Activated CD4-positive, alpha-beta T cell treated with anti-CD3 and anti-CD28 coated beads for 48 hours (primary cell): Measurements from ENCODE around the gene SLC49A4.

Source experiments
- DNase-seq: peaks from one replicate; pipeline ENCODE4 v3.0.0-alpha.2; 2020

Gene SLC49A4

DNA sequence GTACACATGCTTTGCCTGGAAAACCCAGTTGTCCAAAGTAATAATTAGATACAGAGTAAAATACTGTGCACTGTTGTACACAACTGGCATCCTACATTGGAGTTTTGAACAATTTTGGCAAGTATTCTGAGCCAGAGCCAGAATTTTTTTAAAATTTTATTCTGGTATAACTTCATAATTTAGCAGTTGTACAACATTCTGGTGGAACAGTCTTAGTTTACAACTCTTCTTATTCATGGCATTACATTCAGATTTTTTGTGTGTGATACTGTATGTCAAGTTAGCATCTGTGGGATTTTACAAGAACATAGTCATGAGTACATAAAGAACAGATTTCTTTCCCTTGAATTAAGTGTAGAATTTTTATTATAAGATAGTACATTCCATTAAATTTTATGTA is 67.5 kb downstream of the SLC49A4 start:
- DNase-seq = no peak

DNA sequence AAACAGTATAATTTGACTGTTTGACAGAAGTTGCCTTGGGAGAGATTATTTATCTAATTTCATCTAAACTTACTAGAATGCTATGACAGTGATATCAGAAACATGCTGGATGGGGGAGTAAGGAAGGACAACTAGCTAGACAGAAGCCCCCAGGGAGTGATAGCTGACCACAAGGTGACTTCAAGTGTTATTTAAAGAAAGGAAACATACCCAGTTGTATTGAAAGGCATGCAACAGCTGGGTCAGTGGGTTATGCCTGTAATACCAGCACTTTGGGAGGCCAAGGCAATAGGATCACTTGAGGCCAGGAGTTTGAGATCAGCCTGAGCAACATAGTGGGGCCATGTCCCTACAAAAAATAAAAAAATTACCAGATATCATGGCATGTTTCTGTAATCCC is 69.6 kb downstream of the SLC49A4 start:
- DNase-seq = no peak

DNA sequence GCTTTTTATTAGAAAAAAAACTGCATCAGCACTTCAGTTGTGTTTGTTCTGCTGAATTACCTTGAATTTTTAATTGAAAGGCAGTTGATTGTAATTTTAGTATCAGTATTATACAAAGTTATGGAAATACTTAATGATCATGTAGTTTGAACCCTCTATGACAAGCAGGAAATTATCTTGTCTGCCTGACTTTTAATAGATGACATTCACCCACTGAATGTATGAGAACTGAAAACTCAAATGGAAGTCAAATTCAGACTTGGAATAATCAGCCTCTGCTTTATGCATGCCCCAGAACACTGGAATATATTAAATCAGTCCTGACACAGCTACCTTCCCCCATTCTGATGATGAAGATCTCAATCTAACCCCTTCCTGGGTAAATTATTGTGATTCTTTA is 73.5 kb downstream of the SLC49A4 start:
- DNase-seq = no peak

DNA sequence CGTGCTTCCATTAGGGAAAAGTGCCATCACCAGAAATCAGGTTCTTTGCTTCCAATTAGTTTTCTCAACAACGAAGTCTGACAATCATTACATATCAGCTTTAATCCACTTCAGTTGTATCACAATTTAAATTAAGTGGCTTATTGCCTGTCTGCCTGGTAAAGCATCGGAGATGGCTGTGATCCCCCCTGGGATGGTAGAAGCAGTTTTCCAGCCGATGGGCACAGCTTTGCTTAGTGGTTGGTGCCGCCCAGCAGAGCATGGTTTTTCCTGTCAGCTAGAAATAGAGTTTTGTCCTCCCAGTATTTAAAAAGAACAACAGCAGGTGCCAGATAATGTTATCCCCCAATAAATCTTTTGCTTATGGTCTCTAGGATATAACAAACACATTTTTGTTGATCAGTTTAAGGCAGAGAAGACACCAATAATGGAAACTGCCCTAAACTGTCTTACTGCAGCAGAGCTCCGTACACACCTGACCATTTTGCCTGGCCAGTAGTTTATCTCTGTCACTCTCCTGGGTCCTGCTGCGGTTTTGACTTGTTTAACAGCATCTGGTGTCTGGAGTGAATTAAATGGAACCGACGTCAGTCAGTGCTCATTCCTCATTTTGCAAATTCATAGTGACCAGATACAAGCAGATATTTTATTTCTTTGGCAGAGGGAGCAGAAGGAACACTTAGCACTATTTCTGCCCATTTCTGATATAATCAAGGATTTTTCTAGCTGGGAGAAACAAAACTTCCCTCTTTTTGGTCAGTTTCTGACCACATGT is 79.1 kb downstream of the SLC49A4 start:
- DNase-seq = no peak

DNA sequence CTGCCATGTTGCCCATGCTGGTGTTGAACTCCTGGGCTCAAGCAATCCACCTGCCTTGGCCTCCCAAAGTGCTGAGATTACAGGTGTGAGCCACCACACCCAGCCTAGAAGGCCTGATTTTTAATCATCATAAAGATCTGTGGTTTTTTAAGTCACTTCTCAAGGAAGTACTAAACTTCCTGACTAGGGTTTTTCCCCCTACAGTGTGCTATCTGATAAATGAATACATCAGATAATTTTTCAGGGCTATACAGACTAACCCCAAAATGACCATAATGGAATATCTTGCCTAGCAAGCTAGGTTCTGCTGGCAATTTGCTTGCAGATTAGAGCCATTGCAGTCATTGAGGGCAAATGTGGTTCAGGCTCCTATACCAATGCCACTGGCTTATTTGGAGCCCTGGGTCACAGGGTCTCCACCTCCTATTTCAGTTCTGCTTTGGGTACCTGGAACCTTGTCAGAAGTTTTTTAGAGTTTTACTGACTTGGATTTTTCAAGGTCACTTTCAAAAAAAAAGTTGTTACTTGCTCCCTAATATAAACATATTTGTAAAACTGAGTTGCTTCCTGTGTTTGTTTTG is 80.8 kb downstream of the SLC49A4 start:
- no peak for DNase-seq

DNA sequence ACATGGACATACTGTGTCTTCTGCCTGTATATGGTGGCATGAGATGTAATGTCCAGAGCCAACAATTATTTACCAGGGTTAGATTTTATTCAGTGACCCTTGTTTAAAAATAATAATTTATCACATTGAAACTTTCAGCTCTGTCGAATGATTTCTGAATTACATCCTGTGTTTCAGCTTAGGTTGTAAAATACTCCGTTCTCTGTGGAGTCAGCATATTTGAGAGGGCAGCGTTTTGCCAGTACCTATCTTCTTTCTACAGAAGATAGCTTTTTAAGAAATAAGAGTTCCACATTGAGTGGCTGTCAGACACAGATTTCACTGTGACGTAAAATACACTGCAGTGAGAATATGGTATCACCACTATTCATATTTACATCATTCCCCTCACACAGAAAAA is 85.3 kb downstream of the SLC49A4 start:
- DNase-seq = no peak

DNA sequence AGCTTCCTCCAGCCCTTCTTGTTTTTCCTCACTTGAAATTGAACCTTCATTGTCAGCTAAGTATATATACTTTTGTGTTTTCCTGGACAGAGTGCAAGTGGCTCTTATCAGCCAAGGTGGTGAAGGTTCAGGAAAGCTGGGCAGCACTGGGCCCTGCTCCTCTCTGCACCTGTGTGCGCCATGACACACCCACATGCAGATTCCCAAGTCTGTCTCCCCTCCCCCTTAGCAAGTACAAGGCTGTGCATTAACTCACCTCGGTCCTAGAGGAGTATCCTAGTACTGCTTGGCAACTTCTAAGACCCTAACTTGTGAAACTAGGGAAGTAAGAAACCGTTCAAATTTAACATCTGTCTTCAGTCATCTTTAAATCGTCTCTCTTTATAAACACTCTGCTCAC is 85.8 kb downstream of the SLC49A4 start:
- DNase-seq = no peak

DNA sequence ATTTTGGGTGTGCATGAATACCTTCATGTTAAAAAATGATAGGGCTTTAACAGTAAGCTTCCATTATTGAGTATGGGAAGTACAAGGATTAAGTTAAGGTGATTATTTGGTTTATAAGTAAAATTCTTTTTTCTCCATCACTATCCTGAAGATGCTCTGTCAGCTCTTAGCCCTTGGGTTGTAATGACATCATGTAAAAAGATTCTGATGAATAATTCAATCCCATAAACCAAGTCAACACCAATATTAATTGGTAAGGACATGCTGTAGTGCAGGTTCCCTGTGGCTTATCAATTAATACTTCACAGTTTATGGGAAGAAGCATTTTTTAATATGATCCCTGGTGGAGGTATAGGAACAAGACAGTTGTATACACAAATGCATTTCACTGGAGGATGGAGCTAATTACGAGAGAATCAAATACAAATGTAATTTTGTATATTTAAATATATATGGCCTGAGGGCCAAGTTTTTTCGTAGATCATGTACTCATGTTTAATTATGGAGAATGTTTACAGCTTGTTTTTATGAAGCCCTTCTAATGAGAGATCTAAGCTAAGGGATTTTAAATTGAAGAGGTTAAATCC is 87.6 kb downstream of the SLC49A4 start:
- no peak for DNase-seq

DNA sequence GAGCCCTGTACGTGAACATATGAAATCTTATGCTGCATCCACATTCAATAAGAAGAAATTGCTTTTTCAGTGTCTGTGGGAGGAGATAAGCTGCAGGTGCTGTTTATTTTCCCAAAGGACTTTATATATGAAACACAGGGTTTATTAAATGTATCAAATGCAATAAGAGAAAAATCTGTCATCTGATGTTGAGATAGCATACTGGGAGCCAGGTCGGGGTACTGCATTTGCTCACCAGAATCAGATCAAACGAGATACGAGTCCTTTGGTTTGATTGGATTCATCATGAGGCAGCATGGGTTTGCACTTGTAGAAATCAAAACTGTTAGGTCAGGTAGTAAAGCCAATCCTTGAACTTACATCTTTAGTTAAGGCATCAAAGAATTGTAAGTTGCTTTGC is 91.4 kb downstream of the SLC49A4 start:
- no peak for DNase-seq

DNA sequence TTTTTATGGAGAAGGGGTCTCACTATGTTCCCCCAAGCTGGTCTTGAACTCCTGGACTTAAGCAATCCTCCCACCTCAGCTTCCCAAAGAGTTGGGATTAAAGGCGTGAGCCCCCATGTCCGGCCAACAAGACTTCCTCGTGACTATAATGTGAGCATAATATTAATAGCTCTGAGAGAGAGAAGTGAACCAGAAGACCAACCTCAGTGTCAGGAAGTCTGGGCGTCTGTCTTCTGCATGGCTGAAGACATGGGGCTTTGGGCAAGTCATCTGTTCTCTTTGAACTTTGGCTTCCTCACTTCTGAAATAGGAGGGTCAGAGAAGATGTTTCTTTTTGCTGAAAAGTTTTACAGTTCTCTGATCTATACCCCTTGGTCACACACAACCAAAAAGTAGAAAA is 92.1 kb downstream of the SLC49A4 start:
- DNase-seq = no peak

DNA sequence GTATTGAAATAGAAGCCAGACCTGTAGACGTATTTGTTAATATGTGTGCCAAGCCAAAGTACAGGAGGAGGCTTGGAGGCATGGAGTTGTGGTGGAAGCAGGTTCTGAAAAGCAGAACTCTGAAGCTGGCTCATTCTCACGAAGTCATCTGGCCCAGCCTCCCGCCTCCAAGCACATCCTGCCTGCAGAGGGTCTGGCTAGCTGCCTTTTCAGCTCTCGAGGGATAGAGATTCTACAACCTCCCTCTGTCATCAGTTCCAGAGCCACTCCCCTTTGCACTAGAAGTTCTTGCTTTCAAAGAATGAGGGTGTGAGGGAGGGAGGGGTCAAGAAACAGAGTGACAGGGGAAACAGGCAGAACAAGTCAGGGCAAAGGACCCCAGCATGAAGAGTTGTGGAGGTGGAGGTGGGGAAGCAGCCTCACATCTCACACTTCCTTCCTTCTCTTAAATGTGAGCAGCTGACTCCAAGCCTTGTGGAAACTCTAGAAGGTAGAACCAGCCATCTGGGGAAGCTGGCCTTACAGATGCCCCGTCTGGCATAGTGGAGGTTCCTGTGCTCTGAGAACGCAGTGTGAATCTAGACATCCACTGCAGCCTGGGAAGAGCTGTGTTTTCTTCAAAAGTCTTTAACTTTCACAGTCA is 95.3 kb downstream of the SLC49A4 start:
- DNase-seq = peak; percentile 12

DNA sequence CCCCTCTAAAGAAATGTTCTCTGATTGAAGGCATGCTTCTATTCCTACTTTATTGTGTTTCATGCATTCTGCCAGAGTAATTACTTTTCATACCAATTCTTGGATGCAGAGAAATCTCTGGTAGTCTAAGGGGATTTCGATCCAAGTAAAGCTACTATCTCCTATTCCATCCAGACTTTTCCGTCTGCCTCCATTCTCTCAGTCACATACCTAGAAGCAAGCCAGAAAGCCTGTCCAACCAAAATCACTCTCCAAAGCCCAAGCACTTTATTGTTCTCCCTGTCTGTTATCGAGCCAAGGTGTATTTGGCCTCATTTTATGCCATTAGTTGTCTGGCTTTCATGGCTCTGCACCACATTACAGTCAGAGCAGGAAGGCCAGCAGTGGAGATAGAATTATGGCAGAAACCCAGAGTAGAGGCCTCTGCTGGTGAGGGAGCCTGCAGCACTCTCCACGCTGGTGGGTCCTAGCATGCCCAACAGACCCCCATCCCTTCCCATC is 95.9 kb downstream of the SLC49A4 start:
- no peak for DNase-seq

DNA sequence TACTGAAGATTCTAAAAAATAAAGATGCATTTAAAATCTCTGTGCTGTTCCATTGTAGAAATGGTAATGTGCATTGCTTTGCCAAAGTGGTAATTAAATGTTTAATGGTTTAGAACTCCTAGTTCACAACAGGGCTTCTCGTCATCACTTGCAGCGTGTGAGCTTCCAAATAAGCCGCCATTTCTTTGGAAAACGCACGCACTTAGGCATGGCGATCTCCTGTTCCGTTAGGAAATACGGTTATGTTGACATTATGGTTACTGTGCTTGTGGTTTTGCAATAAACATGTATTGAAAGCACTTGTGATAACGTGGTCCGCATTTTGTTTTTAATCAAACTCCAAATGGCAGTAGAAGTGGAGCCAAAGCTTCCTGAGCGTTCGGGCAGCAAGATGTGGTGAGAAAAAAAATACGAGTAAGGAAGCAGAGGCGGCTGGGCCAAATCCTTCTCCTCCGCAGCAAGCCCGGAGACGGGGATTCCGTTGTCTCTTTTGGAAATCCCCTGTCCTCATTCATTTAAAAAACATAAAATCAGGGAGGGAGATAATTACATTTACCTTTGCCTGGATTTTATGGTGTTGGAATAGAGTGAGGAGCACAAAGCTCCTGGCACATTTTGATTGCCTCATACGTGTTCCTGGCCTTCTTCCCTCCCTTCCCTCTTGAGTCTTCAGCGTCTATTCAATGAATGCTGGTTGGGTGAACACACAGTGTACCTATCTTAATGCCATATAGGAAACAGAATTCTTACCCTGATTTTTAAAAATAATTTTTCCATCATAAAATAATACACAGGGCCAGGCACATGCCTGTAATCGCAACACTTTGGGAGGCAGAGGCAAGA is 97.5 kb downstream of the SLC49A4 start:
- DNase-seq = no peak

DNA sequence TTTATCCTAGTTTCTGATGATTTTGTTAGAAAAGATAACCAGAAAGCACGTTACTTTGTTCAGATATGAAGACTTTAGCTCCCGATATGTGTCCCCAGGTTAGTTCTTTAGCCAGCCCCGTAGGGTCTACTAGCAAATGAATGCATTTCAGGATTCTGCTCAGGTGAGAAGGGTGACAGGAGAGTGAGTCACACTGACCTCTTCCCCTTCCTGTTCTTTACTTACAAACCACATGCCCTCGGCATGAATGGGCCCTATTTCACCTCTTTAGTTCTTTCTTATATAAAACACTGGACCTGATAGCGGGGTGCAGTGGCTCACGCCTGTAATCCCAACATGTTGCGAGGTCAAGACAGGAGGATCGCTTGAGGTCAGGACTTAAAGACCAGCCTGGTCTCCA is 98.4 kb downstream of the SLC49A4 start:
- DNase-seq = no peak

DNA sequence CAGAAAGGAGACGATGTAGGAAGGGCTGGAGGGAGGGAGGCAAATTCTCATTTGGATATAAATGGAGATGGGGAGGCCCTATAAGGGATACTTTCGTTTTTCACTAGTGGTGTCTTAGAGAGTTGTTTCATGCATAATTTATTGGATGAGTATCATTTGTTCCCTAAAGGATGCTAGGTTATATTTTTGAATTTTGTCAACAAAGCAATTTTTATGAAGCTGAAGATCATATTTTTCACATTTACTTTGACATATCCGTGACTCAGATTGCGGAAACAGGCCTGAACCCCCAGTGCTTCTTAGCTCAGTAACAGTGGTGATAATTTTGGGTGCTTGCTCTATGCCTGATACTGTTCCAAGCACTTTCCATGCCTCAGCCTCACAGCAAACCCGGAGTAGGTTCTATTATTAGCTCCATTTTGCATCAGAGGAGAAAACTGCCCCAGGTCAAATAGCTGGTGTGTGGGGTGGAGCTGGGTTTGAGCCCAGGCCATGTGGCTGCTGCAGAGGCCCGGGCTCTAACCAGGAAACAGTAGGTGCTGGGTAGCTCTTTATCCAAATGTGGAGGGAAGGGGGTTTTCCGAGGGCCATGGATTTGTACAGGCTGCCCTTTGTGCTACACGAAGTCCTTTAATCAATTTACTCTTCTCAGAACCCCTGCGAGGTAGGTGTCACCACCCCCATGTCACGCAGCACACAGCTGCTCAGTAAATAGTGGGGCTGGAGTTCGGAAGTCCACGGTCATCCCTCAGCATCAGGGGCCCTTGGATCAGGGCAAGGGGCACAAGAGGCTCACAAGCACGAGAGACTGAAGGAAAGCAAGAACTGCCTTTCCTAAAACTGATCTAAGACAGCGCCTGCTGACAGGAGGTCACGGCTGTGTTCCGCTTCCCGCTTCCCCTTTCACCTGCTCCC is 99.1 kb downstream of the SLC49A4 start:
- no peak for DNase-seq

DNA sequence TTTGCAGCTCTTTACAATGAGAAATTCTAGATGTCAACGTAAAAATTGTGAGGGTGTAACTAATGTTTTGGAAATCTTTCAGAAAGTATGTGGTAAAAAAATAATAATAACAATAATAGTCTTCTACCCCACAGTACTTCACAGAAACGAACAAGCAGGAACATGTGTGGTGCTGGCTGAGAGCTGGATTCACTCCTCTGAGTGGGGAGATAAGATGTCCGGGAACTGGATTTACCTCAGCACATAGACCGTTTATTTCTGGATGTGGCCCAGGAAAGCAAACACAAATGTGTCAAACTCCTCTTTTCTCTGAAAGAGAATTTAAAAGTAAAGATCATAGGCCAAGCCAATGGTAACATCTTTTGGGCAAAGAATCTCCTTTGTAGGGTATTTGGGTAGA is 103.4 kb downstream of the SLC49A4 start:
- DNase-seq = no peak

DNA sequence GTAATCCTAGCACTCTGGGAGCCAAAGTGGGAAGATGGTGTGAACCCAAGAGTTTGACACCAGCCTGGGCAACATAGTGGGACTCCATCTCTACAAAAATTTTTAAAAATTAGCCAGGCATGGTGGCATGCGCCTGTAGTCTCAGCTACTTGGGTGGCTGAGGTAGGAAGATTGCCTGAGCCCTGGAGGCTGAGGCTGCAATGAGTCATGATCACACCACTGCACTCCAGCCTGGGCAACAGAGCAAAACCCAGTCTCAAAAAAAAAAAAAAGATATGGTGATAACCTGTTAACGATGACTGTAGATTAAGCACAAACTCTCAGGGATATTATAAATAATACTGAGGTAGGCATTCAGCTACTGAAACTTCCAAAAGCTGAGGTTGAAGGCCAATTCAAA is 107.5 kb downstream of the SLC49A4 start:
- no peak for DNase-seq

DNA sequence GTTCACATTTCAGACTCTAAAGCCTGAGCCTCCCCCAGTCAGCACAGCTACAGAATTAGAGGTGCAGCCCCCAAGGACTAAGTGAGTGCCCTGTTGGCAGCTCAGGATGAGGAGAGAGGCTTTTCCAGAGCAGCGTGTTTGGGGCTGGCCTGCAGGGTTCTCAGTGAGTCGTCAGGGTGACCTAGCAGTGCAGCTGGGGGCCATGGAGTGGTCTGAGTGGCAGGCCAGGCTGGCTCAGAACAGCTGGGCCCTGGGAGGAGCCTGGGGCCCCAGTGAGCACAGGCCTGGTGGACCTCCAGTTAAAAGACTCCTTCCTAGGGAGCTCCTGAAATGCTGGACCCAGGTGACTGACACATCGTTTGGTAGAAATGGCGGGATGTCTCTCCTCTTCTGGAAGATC is 108.3 kb downstream of the SLC49A4 start:
- no peak for DNase-seq

DNA sequence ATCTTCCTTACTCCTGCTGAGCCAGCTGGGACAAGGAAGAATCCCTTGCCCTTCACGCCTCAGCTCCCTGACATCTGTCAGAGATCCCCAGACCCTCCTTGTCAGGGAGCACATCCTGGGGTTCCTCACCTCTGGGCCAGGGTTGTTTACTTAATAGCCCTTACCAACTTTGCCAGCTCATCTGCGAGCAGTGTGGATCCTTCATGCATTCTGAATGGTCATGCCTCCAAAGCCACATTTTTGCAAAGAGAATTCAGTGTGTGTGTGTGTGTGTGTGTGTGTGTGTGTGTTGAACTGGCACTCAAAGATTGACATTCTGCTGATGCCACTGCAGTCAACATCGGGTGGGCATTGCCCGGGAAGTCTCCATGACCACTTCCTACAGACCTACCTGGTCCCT is 112.6 kb downstream of the SLC49A4 start:
- no peak for DNase-seq

DNA sequence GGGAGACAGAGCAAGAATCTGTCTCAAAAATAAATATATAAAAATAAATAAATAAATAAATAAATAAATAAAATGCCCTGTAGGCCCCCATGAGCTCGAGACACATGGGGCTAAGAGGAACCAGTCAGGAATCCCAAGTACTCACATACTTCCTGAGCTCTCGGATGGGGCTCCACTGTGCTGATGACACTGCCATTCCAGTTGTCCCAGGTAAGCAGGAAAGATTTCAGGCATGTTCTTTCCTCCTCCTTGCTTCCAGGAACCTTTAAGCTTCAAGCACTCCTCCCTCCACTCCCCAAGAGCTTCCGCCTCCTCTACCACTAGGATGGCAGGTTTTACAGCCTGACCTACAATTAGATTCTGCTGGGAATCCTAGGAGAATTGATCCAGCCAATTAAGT is 113.4 kb downstream of the SLC49A4 start:
- no peak for DNase-seq

DNA sequence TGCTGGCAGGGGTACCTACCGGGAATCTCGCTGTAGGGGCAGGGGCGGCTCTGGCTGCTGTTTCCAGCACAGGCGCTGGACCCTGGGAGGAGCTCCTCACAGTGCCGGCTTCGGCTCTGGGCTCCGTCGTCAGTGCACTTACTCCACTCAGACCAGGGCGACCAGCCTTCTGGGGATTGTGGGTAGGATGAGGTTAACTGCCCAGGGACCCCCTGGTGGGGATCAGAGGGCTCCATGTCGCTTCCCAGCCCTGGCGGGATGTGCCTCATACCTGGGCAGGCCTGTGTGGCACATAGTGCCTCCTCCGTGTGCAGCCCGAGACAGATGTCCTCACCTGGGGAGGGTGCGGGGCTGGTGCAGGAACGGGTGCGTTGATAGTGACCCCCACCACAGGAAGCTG is 117.0 kb downstream of the SLC49A4 start:
- DNase-seq = no peak
